SK-N-MC (cell line): Measurements from ENCODE around the gene CKLF.

Experiments
- EZH2 ChIP-seq: fragments of 200-600 bp; sonication (generic); IDR thresholded peaks from one replicate; pipeline ENCODE4 v1.6.1; 2017; ENCODE audit warnings: antibody characterized with exemption
- POLR2AphosphoS5 ChIP-seq: IDR thresholded peaks from 2 replicates; pipeline ENCODE4 v1.6.1; 2012; ENCODE audit warnings: mild to moderate bottlenecking, low read depth, low read length, borderline replicate concordance

GRCh38 chr16:66536525-66536924 lies 15.9 kb upstream of the CKLF start:
- TF ChIP-seq POLR2AphosphoS5 (no peak), EZH2 (no peak)
